Transverse colon (tissue), 4 donors: ENCODE data around the gene KPTN.

Experiments
- POLR2A ChIP-seq: fragments of 450-650 bp; IDR thresholded peaks from one replicate; pipeline ENCODE4 v1.6.1; 2016; ENCODE audit warnings: antibody characterized with exemption, mild to moderate bottlenecking, moderate library complexity
- POLR2AphosphoS5 ChIP-seq, 3 donors: sonication (generic); formaldehyde crosslinking; IDR thresholded peaks; one replicate each; pipeline ENCODE4 v1.6.1; 2016; ENCODE audit warnings: antibody characterized with exemption in 3 of 3
- TF ChIP-seq, protein P1 (sequence below), 5 experiments: fragments of 200-600 bp in 3 of 5; fragments of 450-650 bp in 2 of 5; sonication (generic) in 3 of 5; IDR thresholded peaks; 1 replicate in 2 of 5; 2 replicates in 3 of 5; pipeline ENCODE4 v1.5.1; 2016 to 2017; ENCODE audit warnings: antibody characterized with exemption in 5 of 5, inconsistent platforms in 3 of 5, mild to moderate bottlenecking in 2 of 5, moderate library complexity in 1 of 5

DNA sequence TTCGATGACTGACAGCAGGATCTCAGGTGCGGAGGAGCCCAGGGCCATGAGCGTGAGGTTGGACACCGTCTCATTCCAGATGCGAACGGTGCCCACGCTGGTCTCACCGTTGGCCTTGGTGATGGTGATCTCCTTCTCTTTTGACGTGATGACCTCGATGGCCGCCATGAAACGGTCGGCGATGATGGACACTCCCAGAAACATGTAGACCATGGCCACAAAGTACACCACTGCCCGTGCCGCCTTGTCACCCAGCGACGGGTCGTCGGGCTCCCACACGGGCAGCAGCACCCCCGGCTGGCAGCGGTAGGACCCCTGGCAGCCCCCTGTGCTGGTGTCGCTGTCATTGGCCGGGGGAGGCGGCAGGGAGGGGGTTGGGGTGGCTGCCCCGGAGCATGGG lies 18.1 kb downstream of the KPTN start:
- TF ChIP-seq, protein P1, sequence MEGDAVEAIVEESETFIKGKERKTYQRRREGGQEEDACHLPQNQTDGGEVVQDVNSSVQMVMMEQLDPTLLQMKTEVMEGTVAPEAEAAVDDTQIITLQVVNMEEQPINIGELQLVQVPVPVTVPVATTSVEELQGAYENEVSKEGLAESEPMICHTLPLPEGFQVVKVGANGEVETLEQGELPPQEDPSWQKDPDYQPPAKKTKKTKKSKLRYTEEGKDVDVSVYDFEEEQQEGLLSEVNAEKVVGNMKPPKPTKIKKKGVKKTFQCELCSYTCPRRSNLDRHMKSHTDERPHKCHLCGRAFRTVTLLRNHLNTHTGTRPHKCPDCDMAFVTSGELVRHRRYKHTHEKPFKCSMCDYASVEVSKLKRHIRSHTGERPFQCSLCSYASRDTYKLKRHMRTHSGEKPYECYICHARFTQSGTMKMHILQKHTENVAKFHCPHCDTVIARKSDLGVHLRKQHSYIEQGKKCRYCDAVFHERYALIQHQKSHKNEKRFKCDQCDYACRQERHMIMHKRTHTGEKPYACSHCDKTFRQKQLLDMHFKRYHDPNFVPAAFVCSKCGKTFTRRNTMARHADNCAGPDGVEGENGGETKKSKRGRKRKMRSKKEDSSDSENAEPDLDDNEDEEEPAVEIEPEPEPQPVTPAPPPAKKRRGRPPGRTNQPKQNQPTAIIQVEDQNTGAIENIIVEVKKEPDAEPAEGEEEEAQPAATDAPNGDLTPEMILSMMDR (IDR thresholded peaks at IDR 0.05): no peak
- no peak for TF ChIP-seq POLR2A
- TF ChIP-seq POLR2AphosphoS5 (IDR thresholded peaks at IDR 0.05): no peak
